ENCODE measurements around the gene GABARAPL1.
"Not testable (repeated sequence)": the region's sequence is repeated elsewhere in the genome, so short reads cannot be mapped to it uniquely, and the experiment has no call there.

The GABARAPL1 gene

DNA sequence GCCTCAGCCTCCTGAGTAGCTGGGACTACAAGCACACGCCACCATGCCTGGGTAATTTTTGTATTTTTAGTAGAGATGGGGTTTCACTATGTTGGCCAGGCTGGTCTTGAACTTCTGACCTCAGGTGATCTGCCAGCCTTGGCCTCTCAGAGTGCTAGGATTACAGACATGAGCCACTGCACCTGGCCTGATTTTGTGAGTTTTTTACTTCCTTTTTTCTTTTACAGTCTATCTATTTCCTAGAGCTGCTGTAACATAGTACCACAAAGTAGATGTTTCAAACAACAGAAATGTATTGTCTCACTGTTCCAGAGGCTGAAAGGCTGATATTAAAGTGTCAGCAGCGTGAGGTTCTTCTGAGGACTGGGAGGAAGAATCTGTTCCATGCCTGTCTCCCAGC, 8.2 kb upstream of the GABARAPL1 start:
- not testable (repeated sequence) for DNase-seq

DNA sequence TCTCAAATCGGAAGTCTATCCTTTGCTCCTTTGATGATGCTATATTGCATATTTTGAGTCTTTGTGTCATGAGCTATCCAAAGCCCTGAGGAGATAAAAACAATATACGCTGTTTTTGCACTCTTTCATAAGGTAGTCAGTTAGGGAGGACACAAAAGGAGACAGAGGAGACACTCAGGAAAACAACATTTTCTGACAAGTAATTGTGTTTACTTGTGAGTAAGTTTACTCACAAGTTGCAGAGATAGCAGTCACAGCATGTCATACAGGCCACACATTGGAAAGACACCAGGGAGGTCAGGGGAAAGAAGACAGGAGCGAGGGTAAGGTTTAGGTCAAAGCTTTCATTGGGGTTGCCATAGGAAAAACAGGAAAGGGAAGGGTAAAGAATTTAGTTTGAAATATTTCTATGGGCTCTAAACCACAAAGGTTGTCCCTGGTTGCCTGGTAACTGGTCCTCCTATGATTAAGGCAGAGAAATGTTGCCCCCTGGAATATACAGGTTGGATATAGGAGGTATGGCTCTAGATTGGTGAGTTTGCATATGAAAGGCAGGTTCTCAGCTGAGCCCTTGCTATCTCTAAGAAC, 7.4 kb upstream of the GABARAPL1 start:
- no peak for DNase-seq

DNA sequence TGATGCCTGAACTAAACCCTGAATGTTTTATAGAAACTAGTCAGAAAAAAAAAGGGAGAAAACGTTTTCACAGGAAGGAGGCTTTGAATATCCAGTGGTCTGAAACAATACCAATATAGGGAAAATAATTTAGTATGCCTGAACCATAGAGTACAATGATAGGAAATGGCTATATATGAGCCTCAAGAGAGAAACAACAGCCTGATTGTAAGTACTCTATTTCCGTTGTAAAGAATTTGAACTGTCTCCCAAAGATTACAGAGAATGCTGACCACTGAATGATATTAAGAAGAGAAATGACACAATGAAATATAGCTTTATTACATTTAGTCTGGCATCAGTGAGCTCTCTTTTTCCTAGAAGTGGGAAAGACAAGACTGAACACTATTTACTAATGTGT, 5.5 kb upstream of the GABARAPL1 start:
- DNase-seq = no peak

- DNase-seq = no peak
These were observed 2.5 kb upstream of the GABARAPL1 start for GRCh38 chr12:10210225-10210624.

DNA sequence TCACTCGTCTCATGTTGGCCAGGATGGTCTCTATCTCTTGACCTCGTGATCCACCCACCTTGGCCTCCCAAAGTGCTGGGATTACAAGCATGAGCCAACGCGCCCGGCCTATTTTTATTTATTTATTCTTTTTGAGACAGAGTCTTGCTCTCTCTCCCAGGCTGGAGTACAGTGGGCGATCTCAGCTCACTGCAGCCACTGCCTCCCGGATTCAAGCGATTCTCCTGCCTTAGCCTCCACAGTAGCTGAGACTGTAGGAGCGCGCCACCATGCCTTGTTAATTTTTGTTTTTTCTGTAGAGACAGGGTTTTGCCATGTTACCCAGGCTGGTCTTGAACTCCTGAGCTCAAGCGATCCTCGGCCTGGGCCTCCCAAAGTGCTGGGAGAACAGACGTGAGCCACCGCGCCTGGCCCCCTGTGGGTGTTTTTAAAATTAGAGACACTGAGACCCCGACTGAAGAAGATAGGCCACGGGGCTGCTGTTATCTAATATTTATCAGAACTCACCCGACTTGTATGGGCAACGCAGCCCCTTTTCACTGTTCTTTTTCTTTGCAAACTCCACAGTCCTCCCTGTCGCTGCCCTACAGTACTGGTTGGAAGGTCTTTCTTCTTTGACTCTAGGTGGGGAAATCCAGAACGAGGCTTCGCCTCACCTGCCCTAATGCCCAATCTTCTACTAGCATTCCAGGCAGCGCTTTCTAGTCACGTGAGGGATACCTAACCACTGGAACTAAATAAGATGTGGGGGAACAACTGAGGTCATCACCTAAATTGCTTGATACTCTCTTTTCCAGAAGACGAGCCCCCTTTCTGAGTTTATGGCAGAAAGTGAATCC, 1.4 kb upstream of the GABARAPL1 start:
- DNase-seq = peak; percentile 60

GRCh38 chr12:10211940-10212738, 538 bp upstream of the GABARAPL1 start:
- DNase-seq = peak; percentile 100

GRCh38 chr12:10213168-10214135, 775 bp downstream of the GABARAPL1 start:
- DNase-seq = peak; percentile 92

DNA sequence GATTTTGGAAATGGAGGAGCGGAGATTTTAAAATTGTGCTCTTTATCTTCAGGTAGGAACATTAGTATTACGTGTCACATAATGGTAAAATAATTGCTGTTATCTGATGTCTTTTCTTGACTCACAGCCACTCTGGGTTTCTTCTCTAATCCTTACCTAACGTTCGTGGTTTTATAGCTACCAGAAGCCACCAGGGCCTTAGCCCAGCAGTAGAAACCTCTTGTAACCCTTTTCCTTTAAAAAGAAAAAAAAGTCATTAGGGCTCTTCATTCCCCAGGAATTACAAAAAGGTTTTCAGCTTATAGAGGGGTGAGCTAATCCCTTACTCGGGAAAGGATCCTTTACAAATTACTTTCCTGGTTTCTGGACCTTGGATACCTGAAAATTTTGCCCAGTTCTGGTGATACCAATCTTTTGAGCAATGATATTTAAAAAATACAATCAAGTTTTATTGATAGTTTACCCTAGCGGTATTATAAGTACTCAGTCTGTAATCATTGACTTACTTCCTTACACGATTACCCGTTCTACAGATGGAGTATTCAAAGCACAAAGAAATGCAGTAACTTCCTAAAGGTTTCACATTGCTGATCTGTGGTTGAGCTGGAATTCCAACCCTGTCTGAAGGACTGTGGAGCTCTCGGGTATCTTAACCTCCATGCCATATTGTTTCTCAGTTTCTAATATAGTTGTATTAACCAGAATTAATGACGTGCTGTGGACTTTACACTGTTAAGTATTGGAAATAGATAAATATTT, 1.6 kb downstream of the GABARAPL1 start:
- DNase-seq = peak; percentile 60

GRCh38 chr12:10214895-10215267, 2.2 kb downstream of the GABARAPL1 start:
- no peak for DNase-seq

- no peak for DNase-seq
These were observed 2.8 kb downstream of the GABARAPL1 start for GRCh38 chr12:10215436-10215835.

- not testable (repeated sequence) for DNase-seq
These were observed 3.3 kb downstream of the GABARAPL1 start for GRCh38 chr12:10215946-10216345.

DNA sequence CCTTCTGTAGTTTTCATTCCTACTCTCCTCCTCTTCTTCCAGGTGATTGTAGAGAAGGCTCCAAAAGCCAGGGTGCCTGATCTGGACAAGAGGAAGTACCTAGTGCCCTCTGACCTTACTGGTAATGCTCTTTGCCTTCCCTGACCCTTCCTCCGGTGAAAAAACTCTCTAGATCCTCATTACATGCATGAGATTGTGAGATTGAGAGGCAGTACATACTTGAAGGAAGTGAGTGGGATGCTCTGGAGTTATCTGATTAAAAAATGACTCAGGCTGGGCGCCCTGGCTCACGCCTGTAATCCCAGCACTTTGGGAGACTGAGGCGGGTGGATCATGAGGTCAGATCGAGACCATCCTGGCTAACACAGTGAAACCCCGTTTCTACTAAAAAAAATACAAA, 5.3 kb downstream of the GABARAPL1 start:
- DNase-seq = no peak

DNA sequence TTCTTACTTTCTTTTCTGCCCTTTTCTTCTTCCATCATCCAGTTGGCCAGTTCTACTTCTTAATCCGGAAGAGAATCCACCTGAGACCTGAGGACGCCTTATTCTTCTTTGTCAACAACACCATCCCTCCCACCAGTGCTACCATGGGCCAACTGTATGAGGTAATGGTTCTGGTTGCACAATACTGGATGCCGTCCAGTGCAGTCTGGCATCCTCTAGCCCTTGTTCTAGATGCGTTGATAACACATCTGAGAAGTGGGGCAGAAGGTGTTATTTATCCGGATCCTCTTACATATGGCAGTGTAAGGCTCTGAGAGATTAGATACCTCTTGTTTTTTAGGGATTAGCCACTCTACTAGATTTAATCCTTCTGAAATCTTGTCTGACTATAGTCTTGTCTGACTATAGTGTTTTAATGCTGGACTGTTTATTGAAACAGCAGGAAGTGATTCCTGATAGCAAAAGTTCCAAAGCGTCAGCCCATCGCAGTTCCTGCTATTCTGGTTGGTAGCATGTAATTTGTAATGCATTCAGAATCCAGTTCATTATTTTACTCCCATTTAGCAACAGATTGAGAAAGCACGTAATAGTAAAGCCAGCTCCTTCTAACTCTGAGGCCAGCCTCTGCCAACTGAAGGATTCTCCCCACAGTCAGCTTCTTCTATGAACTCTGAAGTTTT, 7.9 kb downstream of the GABARAPL1 start:
- DNase-seq = no peak

DNA sequence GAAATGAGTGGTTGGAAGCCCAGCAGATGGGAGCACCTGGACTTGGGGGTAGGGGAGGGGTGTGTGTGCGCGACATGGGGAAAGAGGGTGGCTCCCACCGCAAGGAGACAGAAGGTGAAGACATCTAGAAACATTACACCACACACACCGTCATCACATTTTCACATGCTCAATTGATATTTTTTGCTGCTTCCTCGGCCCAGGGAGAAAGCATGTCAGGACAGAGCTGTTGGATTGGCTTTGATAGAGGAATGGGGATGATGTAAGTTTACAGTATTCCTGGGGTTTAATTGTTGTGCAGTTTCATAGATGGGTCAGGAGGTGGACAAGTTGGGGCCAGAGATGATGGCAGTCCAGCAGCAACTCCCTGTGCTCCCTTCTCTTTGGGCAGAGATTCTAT, 9.2 kb downstream of the GABARAPL1 start:
- no peak for DNase-seq

DNA sequence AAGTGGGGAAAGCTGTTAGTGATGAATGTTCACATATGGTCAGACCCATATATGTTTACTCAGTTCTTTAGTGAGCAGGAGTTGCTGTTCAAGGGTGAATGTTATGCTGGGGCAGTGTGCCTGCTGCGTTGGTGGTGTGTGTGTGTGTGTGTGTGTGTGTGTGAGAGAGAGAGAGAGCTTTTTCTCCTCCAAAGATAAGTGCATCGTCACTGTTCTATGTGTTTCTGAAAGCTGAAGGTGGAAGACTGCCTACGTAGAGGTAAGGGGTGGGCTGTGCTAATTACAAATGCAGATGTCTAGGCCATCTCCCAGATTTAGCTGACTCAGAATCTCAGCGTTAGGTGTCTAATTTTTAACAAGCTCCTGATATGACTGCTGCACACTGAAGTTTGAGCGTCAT, 10.5 kb downstream of the GABARAPL1 start:
- DNase-seq = no peak

DNA sequence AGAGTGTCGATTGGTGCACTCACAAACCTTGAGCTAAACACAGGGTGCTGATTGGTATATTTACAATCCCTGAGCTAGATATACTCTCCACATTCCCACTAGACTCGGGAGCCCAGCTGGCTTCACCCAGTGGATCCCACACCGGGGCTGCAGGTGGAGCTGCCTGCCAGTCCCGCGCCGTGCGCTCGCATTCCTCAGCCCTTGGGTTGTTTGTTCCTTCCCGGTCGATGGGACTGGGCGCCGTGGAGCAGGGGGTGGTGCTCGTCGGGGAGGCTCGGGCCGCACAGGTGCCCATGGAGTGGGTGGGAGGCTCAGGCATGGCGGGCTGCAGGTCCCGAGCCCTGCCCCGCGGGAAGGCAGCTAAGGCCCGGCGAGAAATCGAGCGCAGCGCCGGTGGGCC, 12.7 kb downstream of the GABARAPL1 start:
- DNase-seq = not testable (repeated sequence)

DNA sequence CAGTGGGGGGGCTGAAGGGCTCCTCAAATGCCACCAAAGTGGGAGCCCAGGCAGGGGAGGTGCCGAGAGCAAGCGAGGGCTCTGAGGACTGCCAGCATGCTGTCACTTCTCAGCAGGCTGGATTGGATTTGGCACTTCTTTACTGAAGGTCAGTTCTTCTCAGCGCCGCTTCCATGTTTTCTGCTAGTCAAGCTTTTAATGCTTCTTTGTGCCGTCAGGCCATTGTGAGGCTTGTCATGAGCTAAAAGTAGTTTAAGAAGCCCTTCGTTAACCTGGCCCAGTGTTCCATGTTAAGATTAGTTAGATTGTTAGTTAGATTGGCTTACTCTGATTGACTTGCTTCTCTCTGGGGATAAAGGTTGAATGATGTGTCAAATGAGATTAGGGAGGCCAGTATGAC, 13.4 kb downstream of the GABARAPL1 start:
- DNase-seq = no peak

GRCh38 chr12:10226731-10227130, 14.1 kb downstream of the GABARAPL1 start:
- DNase-seq = no peak

DNA sequence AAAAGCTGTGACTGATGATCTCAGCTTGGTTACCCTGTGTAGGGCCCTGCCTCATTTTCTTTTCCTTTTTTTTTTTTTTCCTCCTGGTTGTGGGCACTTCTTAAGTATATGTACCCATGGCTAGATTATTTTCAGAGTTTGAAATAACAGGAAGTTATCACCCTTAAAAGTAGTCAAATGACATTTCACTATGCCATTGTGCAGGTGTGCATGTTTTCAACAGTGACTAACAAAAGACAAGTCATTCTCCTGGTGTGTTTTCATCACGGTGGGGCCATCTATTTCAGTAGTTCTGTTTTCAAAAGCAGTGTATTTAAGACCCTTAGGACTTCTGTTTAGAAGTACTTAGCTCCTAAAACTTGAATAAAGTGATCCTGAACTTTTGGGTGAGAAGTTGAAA, 15.0 kb downstream of the GABARAPL1 start:
- DNase-seq = no peak

- DNase-seq = no peak
These were observed 21.9 kb downstream of the GABARAPL1 start for GRCh38 chr12:10234562-10234961.

Data from DMS53 (cell line).